HG02571 (cell line): Measurements from ENCODE around the gene PRTG.
"Not testable (repeated sequence)": the region's sequence is repeated elsewhere in the genome, so short reads cannot be mapped to it uniquely, and the experiment has no call there.

ENCODE experiments used
- ATAC-seq: cut with Tn5 transposase; IDR thresholded peaks from one replicate; pipeline ENCODE4 v1.9.1; 2021; ENCODE audit warnings: mild to moderate bottlenecking, moderate library complexity; ENCODE audit not compliant: unreplicated experiment

PRTG gene

GRCh38 chr15:55638764-55639163 lies 104.2 kb downstream of the PRTG start:
- ATAC-seq = no peak

GRCh38 chr15:55637086-55637485 lies 105.9 kb downstream of the PRTG start:
- ATAC-seq = no peak

GRCh38 chr15:55633731-55634130 lies 109.2 kb downstream of the PRTG start:
- no peak for ATAC-seq

GRCh38 chr15:55632434-55632833 lies 110.5 kb downstream of the PRTG start:
- ATAC-seq = no peak

GRCh38 chr15:55630858-55631257 lies 112.1 kb downstream of the PRTG start:
- no peak for ATAC-seq

GRCh38 chr15:55628369-55628730 lies 114.6 kb downstream of the PRTG start:
- no peak for ATAC-seq

- ATAC-seq = no peak
Observed at GRCh38 chr15:55627730-55628368, 115.1 kb downstream of the PRTG start.

- ATAC-seq = no peak
Observed at GRCh38 chr15:55619783-55620182, 123.2 kb downstream of the PRTG start.

- ATAC-seq = no peak
Observed at GRCh38 chr15:55618387-55618786, 124.6 kb downstream of the PRTG start.

- no peak for ATAC-seq
Observed at GRCh38 chr15:55615445-55615844, 127.5 kb downstream of the PRTG start.

- no peak for ATAC-seq
Observed at GRCh38 chr15:55613727-55614126, 129.2 kb downstream of the PRTG start.

- no peak for ATAC-seq
Observed at GRCh38 chr15:55606214-55606613, 136.7 kb downstream of the PRTG start.

- no peak for ATAC-seq
Observed at GRCh38 chr15:55601374-55601773, 141.6 kb downstream of the PRTG start.

- ATAC-seq = no peak
Observed at GRCh38 chr15:55599439-55599838, 143.5 kb downstream of the PRTG start.

GRCh38 chr15:55593019-55593418 lies 149.9 kb downstream of the PRTG start:
- not testable (repeated sequence) for ATAC-seq

GRCh38 chr15:55590788-55591187 lies 152.2 kb downstream of the PRTG start:
- no peak for ATAC-seq

- ATAC-seq = no peak
Observed at GRCh38 chr15:55589287-55589686, 153.7 kb downstream of the PRTG start.

- no peak for ATAC-seq
Observed at GRCh38 chr15:55588815-55589115, 154.2 kb downstream of the PRTG start.

GRCh38 chr15:55588070-55588814 lies 154.7 kb downstream of the PRTG start, which contains the start of gene PYGO1:
Gene PYGO1 (minus strand): TSS chr15:55588345. CDS start chr15:55587883, 462 bp downstream.
- no peak for ATAC-seq

- no peak for ATAC-seq
Observed at GRCh38 chr15:55587321-55588069, 155.5 kb downstream of the PRTG start.

- no peak for ATAC-seq
Observed at GRCh38 chr15:55586808-55587207, 156.1 kb downstream of the PRTG start.

GRCh38 chr15:55576943-55577342 lies 166.0 kb downstream of the PRTG start:
- ATAC-seq = no peak
